Measurements from ENCODE around the gene PIP5K1B.
A peak's percentile ranks its signal among the peaks of the same experiment; 100 is the strongest.

The PIP5K1B gene

GRCh38 chr9:68925175-68925574 lies 220.1 kb downstream of the PIP5K1B start:
- no peak for DNase-seq

GRCh38 chr9:68927165-68927564 lies 222.1 kb downstream of the PIP5K1B start:
- DNase-seq = peak; percentile 44

GRCh38 chr9:68931821-68932220 lies 226.8 kb downstream of the PIP5K1B start:
- no peak for DNase-seq

GRCh38 chr9:68932458-68932857 lies 227.4 kb downstream of the PIP5K1B start:
- DNase-seq = no peak

GRCh38 chr9:68933434-68934328 lies 228.6 kb downstream of the PIP5K1B start:
- no peak for DNase-seq

GRCh38 chr9:68934329-68934644 lies 229.2 kb downstream of the PIP5K1B start:
- no peak for DNase-seq

- DNase-seq = no peak
Measured at GRCh38 chr9:68940573-68940972, 235.5 kb downstream of the PIP5K1B start.

- no peak for DNase-seq
Measured at GRCh38 chr9:68941780-68942459, 236.9 kb downstream of the PIP5K1B start.

- DNase-seq = no peak
Measured at GRCh38 chr9:68942790-68943189, 237.8 kb downstream of the PIP5K1B start.

- DNase-seq = no peak
Measured at GRCh38 chr9:68947015-68947414, 242.0 kb downstream of the PIP5K1B start.

- DNase-seq = no peak
Measured at GRCh38 chr9:68947842-68948569, 243.0 kb downstream of the PIP5K1B start.

GRCh38 chr9:68949271-68950000 lies 244.4 kb downstream of the PIP5K1B start:
- DNase-seq = no peak

GRCh38 chr9:68950188-68950587 lies 245.1 kb downstream of the PIP5K1B start:
- no peak for DNase-seq

GRCh38 chr9:68950689-68951088 lies 245.6 kb downstream of the PIP5K1B start:
- no peak for DNase-seq

GRCh38 chr9:68951879-68952659 lies 247.0 kb downstream of the PIP5K1B start:
- peak; percentile 17 for DNase-seq

GRCh38 chr9:68953771-68954170 lies 248.7 kb downstream of the PIP5K1B start:
- DNase-seq = no peak

GRCh38 chr9:68955330-68955729 lies 250.3 kb downstream of the PIP5K1B start:
- DNase-seq = no peak

- no peak for DNase-seq
Measured at GRCh38 chr9:68957479-68957878, 252.4 kb downstream of the PIP5K1B start.

- no peak for DNase-seq
Measured at GRCh38 chr9:68961587-68961986, 256.5 kb downstream of the PIP5K1B start.

GRCh38 chr9:68963416-68963815 lies 258.4 kb downstream of the PIP5K1B start:
- DNase-seq = no peak

- no peak for DNase-seq
Measured at GRCh38 chr9:68964102-68964541, 259.1 kb downstream of the PIP5K1B start.

- DNase-seq = no peak
Measured at GRCh38 chr9:68964765-68965164, 259.7 kb downstream of the PIP5K1B start.
